ENCODE measurements around the gene FBXL14. TPM values are rescaled to one million over a fixed set of nuclear protein-coding genes. Genes with fewer than 3 reads are reported as not detected.
A peak's percentile ranks its signal among the peaks of the same experiment; 100 is the strongest.

FBXL14 gene
- total and polyA plus RNA-seq, 3 experiments from 2014 or later = 20.5 to 30.4 (median 22.1) TPM

GRCh38 chr12:1635301-1636095 is 41.1 kb upstream of the FBXL14 start:
- no peak overlapping the region for H3K4me3 ChIP-seq (ENCODE audit: low read length)
- H3K27ac Mint-ChIP-seq = no peak overlapping the region
- POLR2A ChIA-PET = no interaction called here
- no peaks in the 10 kb centered on the region for H3K9me3 ChIP-seq (ENCODE audit: low read length)
- no peaks in the 10 kb centered on the region for H3K36me3 Mint-ChIP-seq
- H3K4me1 Mint-ChIP-seq = peaks cover 4 to 12% (median 9%) of the 10 kb centered on the region in 3 donors
- DNase-seq = no peak
- no peak overlapping the region for H3K27ac ChIP-seq (ENCODE audit: low read depth, low read length)
- no peaks in the 10 kb centered on the region for H3K9me3 Mint-ChIP-seq
- H3K27me3 Mint-ChIP-seq = peaks cover 24 to 66% of the 10 kb centered on the region in 2 donors
- peaks cover 8% of the 10 kb centered on the region for H3K27me3 ChIP-seq (ENCODE audit: insufficient read depth, low read length, poor library complexity, severe bottlenecking)
- CTCF ChIA-PET = interaction anchor here (0.7 to 5.0 kb wide), 18 partner anchors 8 to 517 kb away, joined by 3 to 59 read pairs (median 4); no protein-coding TSS in a partner anchor
- H3K36me3 ChIP-seq (ENCODE audit: insufficient read depth, low read length) = no peaks in the 10 kb centered on the region
- H3K4me1 ChIP-seq (ENCODE audit: insufficient read depth, low read length) = no peaks in the 10 kb centered on the region
- H3K4me3 Mint-ChIP-seq = no peak overlapping the region

- Mint-ChIP-seq H3K36me3 (no peaks in the 10 kb centered on the region), H3K9me3 (no peaks in the 10 kb centered on the region), H3K4me3 (no peak overlapping the region), H3K4me1 (peaks cover 6 to 14% (median 13%) of the 10 kb centered on the region in 3 donors), H3K27me3 (peaks cover 24 to 68% of the 10 kb centered on the region in 2 donors), H3K27ac (no peak overlapping the region)
- ChIA-PET CTCF (interaction anchor here (0.7 to 5.0 kb wide), 19 partner anchors 9 to 517 kb away, joined by 3 to 59 read pairs (median 4); no protein-coding TSS in a partner anchor), POLR2A (no interaction called here)
- Histone ChIP-seq H3K4me3 (ENCODE audit: low read length) (no peak overlapping the region), H3K36me3 (ENCODE audit: insufficient read depth, low read length) (no peaks in the 10 kb centered on the region), H3K27me3 (ENCODE audit: insufficient read depth, low read length, poor library complexity, severe bottlenecking) (peaks cover 13% of the 10 kb centered on the region), H3K9me3 (ENCODE audit: low read length) (no peaks in the 10 kb centered on the region), H3K27ac (ENCODE audit: low read depth, low read length) (no peak overlapping the region), H3K4me1 (ENCODE audit: insufficient read depth, low read length) (no peaks in the 10 kb centered on the region)
- peak; percentile 22 to 66 (median 40) for DNase-seq
Measured at GRCh38 chr12:1634590-1635191, 40.3 kb upstream of the FBXL14 start.

- H3K4me3 Mint-ChIP-seq = no peak overlapping the region
- no peaks in the 10 kb centered on the region for H3K36me3 ChIP-seq (ENCODE audit: insufficient read depth, low read length)
- ChIA-PET POLR2A (no interaction called here), CTCF (interaction anchor here (0.8 to 5.0 kb wide), 15 partner anchors 10 to 516 kb away, joined by 3 to 59 read pairs (median 5); no protein-coding TSS in a partner anchor)
- H3K9me3 ChIP-seq (ENCODE audit: low read length) = no peaks in the 10 kb centered on the region
- H3K27me3 Mint-ChIP-seq = peaks cover 28 to 72% of the 10 kb centered on the region in 2 donors
- H3K9me3 Mint-ChIP-seq = no peaks in the 10 kb centered on the region
- peaks cover 19% of the 10 kb centered on the region for H3K27me3 ChIP-seq (ENCODE audit: insufficient read depth, low read length, poor library complexity, severe bottlenecking)
- H3K36me3 Mint-ChIP-seq = no peaks in the 10 kb centered on the region
- no peak overlapping the region for H3K27ac ChIP-seq (ENCODE audit: low read depth, low read length)
- no peaks in the 10 kb centered on the region for H3K4me1 ChIP-seq (ENCODE audit: insufficient read depth, low read length)
- DNase-seq = no peak
- H3K4me3 ChIP-seq (ENCODE audit: low read length) = no peak overlapping the region
- H3K4me1 Mint-ChIP-seq = peaks cover 11 to 19% (median 14%) of the 10 kb centered on the region in 3 donors
- no peak overlapping the region for H3K27ac Mint-ChIP-seq
Measured at GRCh38 chr12:1634149-1634548, 39.8 kb upstream of the FBXL14 start.

GRCh38 chr12:1633459-1633858 is 39.1 kb upstream of the FBXL14 start:
- no peak overlapping the region for H3K4me3 ChIP-seq (ENCODE audit: low read length)
- Mint-ChIP-seq H3K4me3 (no peak overlapping the region), H3K4me1 (peaks cover 14 to 24% (median 15%) of the 10 kb centered on the region in 3 donors), H3K9me3 (no peaks in the 10 kb centered on the region), H3K27ac (no peak overlapping the region), H3K27me3 (peaks cover 34 to 75% of the 10 kb centered on the region in 2 donors), H3K36me3 (no peaks in the 10 kb centered on the region)
- ChIA-PET POLR2A (no interaction called here), CTCF (interaction anchor here (1.2 to 5.0 kb wide), 6 partner anchors 10 to 515 kb away, joined by 3 to 59 read pairs (median 6); no protein-coding TSS in a partner anchor)
- H3K36me3 ChIP-seq (ENCODE audit: insufficient read depth, low read length) = no peaks in the 10 kb centered on the region
- peaks cover 23% of the 10 kb centered on the region for H3K27me3 ChIP-seq (ENCODE audit: insufficient read depth, low read length, poor library complexity, severe bottlenecking)
- H3K4me1 ChIP-seq (ENCODE audit: insufficient read depth, low read length) = no peaks in the 10 kb centered on the region
- H3K9me3 ChIP-seq (ENCODE audit: low read length) = no peaks in the 10 kb centered on the region
- DNase-seq = no peak
- H3K27ac ChIP-seq (ENCODE audit: low read depth, low read length) = no peak overlapping the region

- Mint-ChIP-seq H3K27ac (no peak overlapping the region), H3K4me1 (peaks cover 14 to 24% (median 15%) of the 10 kb centered on the region in 3 donors), H3K36me3 (no peaks in the 10 kb centered on the region), H3K4me3 (no peak overlapping the region), H3K27me3 (peaks cover 42 to 77% of the 10 kb centered on the region in 2 donors), H3K9me3 (no peaks in the 10 kb centered on the region)
- Histone ChIP-seq H3K27ac (ENCODE audit: low read depth, low read length) (no peak overlapping the region), H3K27me3 (ENCODE audit: insufficient read depth, low read length, poor library complexity, severe bottlenecking) (peaks cover 23% of the 10 kb centered on the region), H3K4me3 (ENCODE audit: low read length) (no peak overlapping the region), H3K4me1 (ENCODE audit: insufficient read depth, low read length) (no peaks in the 10 kb centered on the region), H3K9me3 (ENCODE audit: low read length) (no peaks in the 10 kb centered on the region), H3K36me3 (ENCODE audit: insufficient read depth, low read length) (no peaks in the 10 kb centered on the region)
- ChIA-PET POLR2A (no interaction called here), CTCF (interaction anchor here (1.2 to 1.7 kb wide), 3 partner anchors 159 to 515 kb away, joined by 3 to 6 read pairs (median 4); no protein-coding TSS in a partner anchor)
- no peak for DNase-seq
Measured at GRCh38 chr12:1632702-1633101, 38.3 kb upstream of the FBXL14 start.

- peaks cover 23% of the 10 kb centered on the region for H3K27me3 ChIP-seq (ENCODE audit: insufficient read depth, low read length, poor library complexity, severe bottlenecking)
- POLR2A ChIA-PET = interaction anchor here (0.6 kb wide), 1 partner anchor 29 kb away, joined by 3 read pairs; no protein-coding TSS in a partner anchor
- H3K27ac Mint-ChIP-seq = peak overlapping the region in 1 of 8 donors; percentile 86
Measured at GRCh38 chr12:1630827-1631591, 36.6 kb upstream of the FBXL14 start.

GRCh38 chr12:1630133-1630826 is 35.9 kb upstream of the FBXL14 start:
- Mint-ChIP-seq H3K9me3 (no peaks in the 10 kb centered on the region), H3K4me3 (peak overlapping the region in 6 of 7 donors; percentile 40 to 71 (median 54)), H3K27me3 (peaks cover 54 to 74% of the 10 kb centered on the region in 2 donors), H3K4me1 (peaks cover 14 to 24% (median 15%) of the 10 kb centered on the region in 3 donors), H3K27ac (peak overlapping the region in 1 of 8 donors; percentile 86), H3K36me3 (no peaks in the 10 kb centered on the region)
- Histone ChIP-seq H3K27me3 (ENCODE audit: insufficient read depth, low read length, poor library complexity, severe bottlenecking) (peaks cover 23% of the 10 kb centered on the region), H3K4me3 (ENCODE audit: low read length) (peak overlapping the region; percentile 45), H3K9me3 (ENCODE audit: low read length) (no peaks in the 10 kb centered on the region), H3K4me1 (ENCODE audit: insufficient read depth, low read length) (no peaks in the 10 kb centered on the region), H3K27ac (ENCODE audit: low read depth, low read length) (no peak overlapping the region), H3K36me3 (ENCODE audit: insufficient read depth, low read length) (no peaks in the 10 kb centered on the region)
- POLR2A ChIA-PET = interaction anchor here (0.6 kb wide), 1 partner anchor 28 kb away, joined by 3 read pairs; no protein-coding TSS in a partner anchor
- peak in 2 of 5 donors; percentile 16 to 52 for DNase-seq
- CTCF ChIA-PET = interaction anchor here (1.1 to 1.3 kb wide), 3 partner anchors 11 to 512 kb away, joined by 3 to 8 read pairs (median 5); no protein-coding TSS in a partner anchor

More at GRCh38 chr12:1630827-1631591, 36.6 kb upstream of the FBXL14 start:
- Mint-ChIP-seq H3K4me3 (peak overlapping the region; percentile 2 to 71 (median 48)), H3K36me3 (no peaks in the 10 kb centered on the region), H3K27me3 (peaks cover 52 to 81% of the 10 kb centered on the region in 2 donors), H3K4me1 (peaks cover 14 to 24% (median 15%) of the 10 kb centered on the region in 3 donors), H3K9me3 (no peaks in the 10 kb centered on the region)
- DNase-seq = no peak
- Histone ChIP-seq H3K9me3 (ENCODE audit: low read length) (no peaks in the 10 kb centered on the region), H3K4me1 (ENCODE audit: insufficient read depth, low read length) (no peaks in the 10 kb centered on the region), H3K4me3 (ENCODE audit: low read length) (peak overlapping the region; percentile 45), H3K27ac (ENCODE audit: low read depth, low read length) (no peak overlapping the region), H3K36me3 (ENCODE audit: insufficient read depth, low read length) (no peaks in the 10 kb centered on the region)
- CTCF ChIA-PET = interaction anchor here (1.0 to 1.1 kb wide), 2 partner anchors 9 to 513 kb away, joined by 5 to 8 read pairs; no protein-coding TSS in a partner anchor

Measured in CD8-positive, alpha-beta memory T cell (primary cell).